ENCODE results near the gene METAP1D.

METAP1D gene

GRCh38 chr2:171965238-171965637 lies 34.5 kb upstream of the METAP1D start:
- no peak for TF ChIP-seq SIN3A (IDR thresholded peaks at IDR 0.05; ENCODE audit: borderline replicate concordance, insufficient read depth, low read length)
- TF ChIP-seq TAF1 (IDR thresholded peaks at IDR 0.05; ENCODE audit: borderline replicate concordance, insufficient read depth, low read length): no peak
- no peak for TF ChIP-seq REST (IDR thresholded peaks at IDR 0.05; ENCODE audit: insufficient read depth in 1 of 2, low read depth in 2 of 2, low read length in 2 of 2)
- TF ChIP-seq FOXP2 (optimal IDR thresholded peaks at IDR 0.05; ENCODE audit: borderline replicate concordance, extremely low read depth, extremely low read length, insufficient read depth): no peak
- TF ChIP-seq POLR2AphosphoS5 (IDR thresholded peaks at IDR 0.05; ENCODE audit: low read depth, low read length): no peak

DNA sequence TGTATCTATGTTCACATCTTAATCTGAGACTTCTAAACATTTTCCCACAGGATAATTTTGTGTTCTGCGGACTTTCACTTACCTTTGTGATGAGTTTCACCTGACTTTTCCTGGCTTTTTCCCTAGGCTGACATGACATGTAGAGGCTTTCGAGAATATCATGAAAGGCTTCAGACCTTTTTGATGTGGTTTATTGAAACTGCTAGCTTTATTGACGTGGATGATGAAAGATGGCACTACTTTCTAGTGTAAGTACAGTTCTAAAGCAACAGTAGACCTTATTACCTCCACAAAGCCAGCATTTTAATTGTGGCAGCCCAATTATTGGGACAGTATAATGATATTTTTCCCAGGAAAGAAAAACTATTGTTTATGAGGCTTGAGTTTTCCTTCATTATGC lies 34.1 kb upstream of the METAP1D start:
- TF ChIP-seq POLR2AphosphoS5 (IDR thresholded peaks at IDR 0.05; ENCODE audit: low read depth, low read length) (no peak), FOXP2 (optimal IDR thresholded peaks at IDR 0.05; ENCODE audit: borderline replicate concordance, extremely low read depth, extremely low read length, insufficient read depth) (no peak), TAF1 (IDR thresholded peaks at IDR 0.05; ENCODE audit: borderline replicate concordance, insufficient read depth, low read length) (no peak), REST (IDR thresholded peaks at IDR 0.05; ENCODE audit: insufficient read depth in 1 of 2, low read depth in 2 of 2, low read length in 2 of 2) (no peak), SIN3A (IDR thresholded peaks at IDR 0.05; ENCODE audit: borderline replicate concordance, insufficient read depth, low read length) (no peak)

- TF ChIP-seq POLR2AphosphoS5 (IDR thresholded peaks at IDR 0.05; ENCODE audit: low read depth, low read length) (no peak), REST (IDR thresholded peaks at IDR 0.05; ENCODE audit: insufficient read depth in 1 of 2, low read depth in 2 of 2, low read length in 2 of 2) (no peak), TAF1 (IDR thresholded peaks at IDR 0.05; ENCODE audit: borderline replicate concordance, insufficient read depth, low read length) (no peak), SIN3A (IDR thresholded peaks at IDR 0.05; ENCODE audit: borderline replicate concordance, insufficient read depth, low read length) (no peak), FOXP2 (optimal IDR thresholded peaks at IDR 0.05; ENCODE audit: borderline replicate concordance, extremely low read depth, extremely low read length, insufficient read depth) (no peak)
Measured at GRCh38 chr2:171966235-171966634, 33.5 kb upstream of the METAP1D start.

DNA sequence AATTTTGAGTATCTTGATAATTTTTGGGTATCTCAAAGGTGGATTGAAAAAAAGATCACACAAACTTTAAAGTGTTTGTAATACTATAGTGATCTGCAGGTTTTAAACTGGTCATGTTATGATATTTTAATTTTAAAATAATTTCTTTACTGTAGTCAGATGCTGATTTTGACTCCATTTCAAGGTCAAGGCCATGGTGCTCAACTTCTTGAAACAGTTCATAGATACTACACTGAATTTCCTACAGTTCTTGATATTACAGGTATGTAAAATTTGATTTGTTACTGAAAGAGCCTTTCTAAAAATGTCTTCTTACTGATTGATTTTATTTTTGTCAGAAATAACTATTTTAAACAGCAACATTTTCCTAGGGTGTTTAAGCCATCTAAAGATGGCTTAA lies 33.1 kb upstream of the METAP1D start:
- TF ChIP-seq SIN3A (IDR thresholded peaks at IDR 0.05; ENCODE audit: borderline replicate concordance, insufficient read depth, low read length): no peak
- TF ChIP-seq TAF1 (IDR thresholded peaks at IDR 0.05; ENCODE audit: borderline replicate concordance, insufficient read depth, low read length): no peak
- TF ChIP-seq FOXP2 (optimal IDR thresholded peaks at IDR 0.05; ENCODE audit: borderline replicate concordance, extremely low read depth, extremely low read length, insufficient read depth): no peak
- no peak for TF ChIP-seq REST (IDR thresholded peaks at IDR 0.05; ENCODE audit: insufficient read depth in 1 of 2, low read depth in 2 of 2, low read length in 2 of 2)
- no peak for TF ChIP-seq POLR2AphosphoS5 (IDR thresholded peaks at IDR 0.05; ENCODE audit: low read depth, low read length)

- no peak for TF ChIP-seq FOXP2 (optimal IDR thresholded peaks at IDR 0.05; ENCODE audit: borderline replicate concordance, extremely low read depth, extremely low read length, insufficient read depth)
- TF ChIP-seq REST (IDR thresholded peaks at IDR 0.05; ENCODE audit: insufficient read depth in 1 of 2, low read depth in 2 of 2, low read length in 2 of 2): no peak
- TF ChIP-seq TAF1 (IDR thresholded peaks at IDR 0.05; ENCODE audit: borderline replicate concordance, insufficient read depth, low read length): no peak
- TF ChIP-seq POLR2AphosphoS5 (IDR thresholded peaks at IDR 0.05; ENCODE audit: low read depth, low read length): no peak
Measured at GRCh38 chr2:171968509-171968908, 31.2 kb upstream of the METAP1D start.
